AG10803 (cell line): ENCODE measurements around the gene FIBIN.

Source experiments
- DNase-seq: peaks from one replicate; pipeline ENCODE4 v3.0.0; 2010; ENCODE audit warnings: low read depth
- H3K4me3 ChIP-seq: 2 replicates; pipeline ENCODE4 v1.5.1; 2011; ENCODE audit warnings: mild to moderate bottlenecking, low read length, control low read depth
- CTCF ChIP-seq: conservative IDR thresholded peaks from 2 replicates; pipeline ENCODE4 v1.5.1; 2011; ENCODE audit warnings: mild to moderate bottlenecking, low read length, control low read depth, inconsistent platforms

FIBIN gene

DNA sequence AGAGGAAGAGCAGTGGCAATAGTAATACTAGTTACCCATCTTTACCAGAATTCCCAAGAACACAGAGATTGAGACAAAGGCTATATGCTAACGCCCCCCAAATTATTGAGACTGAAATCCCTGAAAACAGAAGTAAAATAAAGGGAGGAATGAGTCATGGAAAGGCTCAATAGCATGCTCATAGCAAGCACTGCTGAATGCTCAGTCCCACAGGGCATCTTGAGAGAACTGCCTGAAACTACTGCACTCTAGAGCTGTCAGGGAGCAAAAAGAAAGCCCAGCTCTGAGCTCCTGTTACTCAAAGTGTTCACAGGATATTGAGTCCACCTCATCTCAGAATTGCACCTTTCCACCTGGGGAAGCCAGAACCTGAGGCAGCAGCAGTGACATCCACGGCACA is 44.1 kb upstream of the FIBIN start:
- no peak for TF ChIP-seq CTCF
- DNase-seq, result no peak
- no peak overlapping the region for H3K4me3 ChIP-seq

GRCh38 chr11:26950260-26950719 is 43.6 kb upstream of the FIBIN start:
- DNase-seq, result peak; percentile 92
- no peak for TF ChIP-seq CTCF
- no peak overlapping the region for H3K4me3 ChIP-seq

DNA sequence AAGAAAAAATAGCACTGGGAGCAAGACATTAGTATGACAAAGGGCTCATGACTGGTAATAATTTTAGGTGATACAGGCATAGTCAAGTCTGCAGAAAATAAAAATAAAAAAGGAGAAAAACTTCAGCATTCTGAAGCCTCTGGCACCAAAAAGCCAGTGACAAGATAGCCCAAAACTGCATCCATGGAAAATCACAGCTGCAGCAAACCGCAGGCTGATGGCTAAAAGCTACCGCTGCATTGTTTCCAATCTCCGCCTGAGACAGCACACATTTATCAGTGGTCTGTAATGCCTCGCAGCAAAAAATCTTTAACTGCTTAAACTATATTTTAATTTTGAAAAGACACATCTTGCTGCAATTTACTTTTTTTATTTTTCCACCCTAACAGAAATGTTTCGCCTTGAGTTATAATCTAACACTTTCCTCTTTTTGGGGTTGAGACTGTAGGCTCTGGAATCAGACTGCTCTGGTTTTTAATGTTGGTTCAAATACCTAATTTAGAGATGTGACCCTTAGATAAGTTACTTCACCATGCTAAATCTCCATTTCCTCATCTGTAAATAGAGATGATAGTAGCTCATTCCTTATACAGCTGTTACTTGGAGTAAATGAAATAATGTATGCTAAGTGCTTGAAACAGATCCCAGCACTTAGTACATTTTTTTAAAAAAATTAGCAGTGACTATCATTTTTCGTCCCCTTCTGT is 42.0 kb upstream of the FIBIN start:
- no peak overlapping the region for H3K4me3 ChIP-seq
- DNase-seq, result peak; percentile 77
- TF ChIP-seq CTCF, result no peak

DNA sequence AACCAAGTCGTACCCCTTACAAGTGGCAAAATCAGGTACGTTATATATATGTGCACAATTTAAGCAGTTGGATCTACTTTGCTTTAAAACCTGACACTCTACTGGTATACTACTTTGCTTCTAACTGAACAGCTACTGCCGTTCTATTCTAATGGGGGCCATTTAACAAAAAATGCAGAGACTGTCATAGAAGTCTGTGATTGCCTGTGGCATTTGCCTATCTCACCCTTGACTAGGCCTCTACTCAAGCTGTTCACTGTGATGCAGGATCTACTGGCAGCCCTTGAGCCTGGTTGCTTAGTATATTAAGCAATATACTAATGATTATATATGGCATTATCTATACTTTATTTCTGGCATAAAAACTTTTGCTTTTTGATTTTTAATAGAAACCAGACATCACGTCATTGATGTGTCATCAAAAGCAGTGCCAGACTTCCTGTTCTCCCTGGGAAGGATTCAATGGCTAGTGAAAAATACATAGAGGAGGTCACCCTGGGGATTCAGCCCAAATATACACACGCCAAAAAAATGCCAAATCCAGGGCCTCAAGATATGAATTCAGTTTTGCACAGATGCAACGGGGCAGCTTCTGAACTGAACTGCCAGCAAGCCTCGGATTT is 40.0 kb upstream of the FIBIN start:
- no peak for TF ChIP-seq CTCF
- peak; percentile 56 for DNase-seq
- no peak overlapping the region for H3K4me3 ChIP-seq

DNA sequence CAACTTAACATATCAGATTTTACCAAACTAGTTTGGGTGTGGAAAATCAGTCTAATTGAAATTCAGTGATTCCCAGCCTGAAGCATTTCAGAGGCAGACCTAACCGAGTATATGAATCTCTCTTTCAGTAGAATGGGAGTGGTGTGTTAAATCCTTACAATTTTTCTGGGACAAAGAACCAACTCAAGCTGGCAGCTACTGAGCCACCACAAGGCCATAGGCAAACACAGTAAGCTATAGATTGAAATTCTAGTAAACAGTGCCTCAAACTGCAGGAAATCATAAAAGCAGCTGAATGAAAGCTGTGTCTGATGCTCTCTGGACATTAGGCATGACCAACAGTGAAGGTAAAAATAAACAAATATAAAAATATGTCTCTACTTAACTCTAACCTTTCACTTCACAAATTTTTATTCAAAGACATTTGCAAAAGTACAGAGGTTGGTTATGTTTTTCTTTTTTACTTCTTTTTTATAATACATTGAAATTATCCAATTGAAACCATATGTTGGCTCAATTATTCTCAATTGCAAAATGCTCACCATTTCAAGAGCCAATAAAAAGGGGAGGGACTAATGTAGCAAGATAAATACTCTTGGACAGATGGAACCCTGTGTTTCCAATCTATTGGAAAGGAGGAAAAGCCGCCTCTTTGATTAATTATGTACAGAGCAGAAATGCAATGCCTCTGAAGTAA is 35.8 kb upstream of the FIBIN start:
- no peak for DNase-seq
- TF ChIP-seq CTCF, result no peak
- no peak overlapping the region for H3K4me3 ChIP-seq

- DNase-seq, result no peak
- no peak overlapping the region for H3K4me3 ChIP-seq
- TF ChIP-seq CTCF, result no peak
Observed at GRCh38 chr11:26958702-26959049, 35.2 kb upstream of the FIBIN start.

DNA sequence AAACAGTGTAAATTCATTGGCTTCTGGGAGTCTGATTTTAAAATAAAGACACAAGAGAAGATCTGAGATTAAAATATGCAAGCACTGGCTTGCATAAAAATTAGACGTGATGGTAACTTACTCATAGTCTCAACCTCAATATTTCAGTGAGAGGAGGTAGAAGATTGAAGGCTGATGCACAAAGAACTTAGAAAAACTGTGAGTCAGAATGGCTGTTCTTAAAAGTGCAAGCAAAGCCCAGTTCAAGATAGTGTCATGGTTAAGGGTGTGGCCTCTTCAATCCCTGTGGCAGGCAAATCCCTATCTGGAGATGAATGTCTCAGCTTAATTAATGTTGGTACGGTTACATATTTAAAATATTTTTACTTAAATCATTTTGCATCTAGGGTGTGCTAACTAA is 33.6 kb upstream of the FIBIN start:
- H3K4me3 ChIP-seq, result no peak overlapping the region
- no peak for TF ChIP-seq CTCF
- no peak for DNase-seq
